Brain pericyte (primary cell): ENCODE data around the gene TAF3.
"Not testable (repeated sequence)": the region's sequence is repeated elsewhere in the genome, so short reads cannot be mapped to it uniquely, and the experiment has no call there.

Experiments
- DNase-seq: peaks from one replicate; pipeline ENCODE4 v3.0.0-alpha.2; 2012; ENCODE audit warnings: low read depth, low spot score

TAF3 gene

DNA sequence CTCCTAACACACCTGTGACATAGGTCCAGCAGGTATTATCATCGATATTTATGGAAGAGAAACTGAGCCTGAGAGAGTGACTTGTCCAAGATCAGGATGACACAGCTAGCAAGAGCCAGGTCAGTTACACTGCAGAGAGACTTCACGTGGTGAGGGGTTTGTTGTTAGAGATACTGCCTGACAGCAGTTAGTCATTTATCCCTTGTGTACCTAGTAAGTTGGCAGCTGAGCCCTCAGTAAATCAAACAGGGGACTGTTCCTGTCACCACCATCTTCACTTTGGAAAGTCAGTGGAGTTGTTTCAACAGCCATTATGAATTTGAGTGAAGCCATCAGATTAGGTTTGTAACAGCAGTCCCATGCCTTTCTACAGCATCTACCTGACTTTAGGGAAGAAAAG, 148.7 kb downstream of the TAF3 start:
- no peak for DNase-seq

DNA sequence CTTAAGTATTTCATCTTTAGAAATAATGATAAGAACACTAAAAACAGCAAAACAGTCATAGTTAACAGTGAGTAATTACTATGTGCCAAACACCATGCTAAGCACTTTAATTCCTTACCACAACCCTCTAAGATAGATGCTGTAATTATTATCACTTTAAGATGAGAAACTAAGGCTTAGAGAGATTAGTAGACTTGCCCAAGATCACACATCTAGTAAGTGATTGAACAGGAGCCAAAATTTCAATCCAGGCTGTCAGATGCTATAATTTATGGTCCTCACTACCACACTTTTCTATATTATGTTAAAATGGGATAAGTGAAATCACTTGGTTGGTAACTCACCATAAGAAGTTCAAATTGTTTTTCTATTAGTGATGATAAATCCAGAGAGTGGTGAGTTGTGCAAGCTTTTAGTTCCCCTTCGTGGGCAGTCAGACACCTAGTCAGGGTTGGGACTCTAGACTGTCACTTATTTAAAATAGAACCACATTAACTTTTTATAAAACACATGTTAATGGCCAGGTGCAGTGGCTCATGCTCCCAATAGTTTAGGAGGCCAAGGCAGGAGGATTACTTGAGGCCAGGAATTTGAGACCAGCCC, 150.3 kb downstream of the TAF3 start:
- no peak for DNase-seq

DNA sequence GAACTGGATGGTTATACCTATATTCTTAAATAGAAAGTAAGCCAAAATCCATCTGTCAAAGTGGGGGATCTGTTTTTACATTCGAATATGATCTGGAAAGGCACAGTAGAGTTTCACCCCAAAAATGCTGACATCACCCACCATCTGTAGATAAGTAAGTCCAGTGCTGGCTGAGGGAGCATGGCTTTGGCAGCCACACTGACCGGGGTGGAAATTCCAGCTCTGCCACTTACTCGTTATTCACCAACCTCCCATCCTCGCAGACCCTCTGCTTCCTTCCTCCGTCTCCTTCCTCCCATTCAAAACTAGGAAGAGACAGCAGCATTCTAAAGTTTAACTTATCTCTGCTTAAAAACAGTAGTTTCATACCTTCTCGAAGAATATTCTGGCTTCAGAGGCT, 151.3 kb downstream of the TAF3 start:
- DNase-seq = no peak

DNA sequence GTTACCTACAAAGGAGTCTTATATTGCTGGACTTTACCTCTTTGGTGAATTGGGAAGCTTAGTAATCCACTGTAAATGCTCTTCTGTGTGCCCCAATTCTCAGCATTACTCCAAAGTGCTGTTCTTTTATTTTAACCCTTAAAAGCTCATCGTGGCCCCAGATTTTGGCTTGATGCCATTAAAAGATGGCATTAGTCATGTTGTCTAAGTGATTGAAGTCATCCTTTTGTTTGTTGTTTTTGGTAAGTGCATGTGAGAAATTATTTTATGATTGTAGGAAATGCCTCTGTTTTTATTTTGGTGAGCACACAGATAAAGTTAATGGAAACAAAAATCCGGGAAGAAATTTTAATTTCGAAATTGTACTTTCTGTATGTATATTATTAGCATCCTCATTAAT, 153.6 kb downstream of the TAF3 start:
- no peak for DNase-seq

DNA sequence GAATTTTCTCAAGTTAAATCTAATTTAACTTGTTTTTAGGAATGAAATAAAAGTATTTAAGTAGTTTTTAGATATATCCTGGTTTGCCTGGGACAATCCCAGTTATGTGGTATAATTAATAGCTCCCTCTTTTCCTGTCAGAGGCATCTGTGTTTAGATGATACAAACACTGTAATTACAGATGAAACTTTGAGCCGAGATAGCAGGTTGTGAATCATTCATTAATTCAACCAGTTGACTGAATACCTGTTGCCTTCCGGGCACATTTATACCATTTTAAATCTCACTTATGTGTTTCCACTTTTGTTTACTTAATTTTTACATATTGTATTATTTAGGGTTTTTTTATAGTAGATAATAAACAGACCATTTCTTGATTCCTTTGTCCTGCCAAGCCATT, 154.1 kb downstream of the TAF3 start:
- DNase-seq = no peak

DNA sequence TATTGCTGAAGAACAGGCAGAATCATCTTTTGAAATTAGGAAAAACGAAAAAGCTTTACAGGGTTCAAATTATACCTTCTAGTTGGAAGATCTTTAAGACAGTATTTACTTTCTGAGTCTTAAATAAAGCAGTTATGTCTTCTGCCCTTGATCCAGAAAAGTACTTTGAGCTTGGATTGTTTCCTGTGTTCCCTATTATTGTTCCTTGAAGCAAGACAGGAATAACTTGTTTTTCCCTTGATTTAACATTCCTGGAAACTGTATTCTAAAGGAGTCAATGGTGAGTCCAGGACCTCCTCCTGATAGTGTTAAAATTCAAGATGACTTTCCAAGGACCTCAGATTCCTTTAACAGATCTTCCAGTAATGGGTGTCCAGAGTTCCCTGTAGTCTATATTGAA, 161.9 kb downstream of the TAF3 start:
- DNase-seq = no peak

DNA sequence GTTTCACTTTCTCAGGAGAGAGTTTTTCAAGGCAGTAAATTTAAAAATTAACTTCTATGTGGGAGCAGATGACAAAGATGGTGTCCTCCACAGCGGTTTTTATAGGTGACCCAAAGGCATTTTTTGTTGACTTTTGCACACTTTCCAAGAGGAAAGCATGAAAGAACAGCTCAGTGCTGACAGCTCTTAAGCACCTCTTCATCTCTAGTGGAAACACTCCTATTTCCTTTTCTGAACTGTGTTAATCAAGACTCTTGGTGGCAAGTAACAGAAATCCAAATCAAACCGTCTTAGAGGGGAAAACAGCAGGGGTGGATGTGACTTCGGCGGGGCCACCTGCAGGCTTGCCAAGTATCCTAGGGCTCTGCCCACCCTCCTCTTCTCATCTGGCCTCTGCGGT, 164.4 kb downstream of the TAF3 start:
- no peak for DNase-seq

DNA sequence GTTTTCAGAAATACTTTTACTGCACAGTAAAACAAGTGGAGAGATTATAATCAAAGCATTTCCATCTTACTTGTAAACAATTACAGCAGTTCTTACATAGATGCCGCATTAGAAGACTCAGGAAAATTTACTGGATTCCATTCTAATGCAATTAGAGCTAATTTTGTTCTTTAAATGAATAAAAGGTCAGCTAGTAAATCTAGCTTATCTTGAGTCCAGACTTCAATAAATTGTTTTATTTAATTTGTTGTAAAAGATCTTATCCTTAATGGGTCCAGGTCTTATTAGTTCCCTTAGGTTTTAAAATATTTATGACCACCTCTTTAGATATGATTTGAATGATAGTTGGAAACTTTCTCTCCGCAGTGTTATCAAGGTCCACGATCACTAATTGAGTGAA, 166.0 kb downstream of the TAF3 start:
- DNase-seq = no peak

DNA sequence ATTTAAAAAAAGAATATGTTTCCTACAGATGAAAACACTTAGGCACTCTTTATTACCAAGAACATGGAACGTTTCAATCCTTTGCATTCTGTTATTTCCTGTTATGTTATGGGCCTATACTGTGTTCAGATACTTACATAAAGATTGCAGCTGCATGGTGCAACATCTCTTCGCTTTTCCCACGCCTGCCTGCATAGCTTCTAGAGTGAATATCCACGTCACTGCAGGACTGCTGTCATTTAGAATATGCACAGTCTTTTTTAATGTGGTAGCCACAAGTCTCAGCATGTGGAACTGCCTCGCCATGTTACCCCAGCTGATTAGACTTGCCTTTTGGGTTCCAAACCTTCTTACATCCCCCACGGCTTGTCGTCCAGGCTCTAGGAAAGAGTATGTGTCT, 166.6 kb downstream of the TAF3 start:
- DNase-seq = no peak

DNA sequence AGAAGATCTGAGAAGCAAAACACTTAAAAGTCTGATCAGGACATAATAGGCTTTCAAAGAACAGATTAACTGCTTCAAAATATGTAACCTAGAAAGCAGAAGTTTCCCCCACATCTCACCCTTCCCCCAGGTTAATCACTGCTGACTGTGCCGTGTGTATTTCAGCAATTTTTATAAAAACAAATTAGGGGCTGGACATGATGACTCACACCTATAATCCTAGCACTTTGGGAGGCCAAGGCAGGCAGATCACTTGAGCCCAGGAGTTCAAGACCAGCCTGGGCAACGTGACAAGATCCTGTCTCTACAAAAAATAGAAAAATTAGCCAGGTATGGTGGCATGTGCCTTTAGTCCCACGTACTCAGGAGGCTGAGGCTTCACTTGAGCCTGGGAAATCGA, 168.5 kb downstream of the TAF3 start:
- no peak for DNase-seq

DNA sequence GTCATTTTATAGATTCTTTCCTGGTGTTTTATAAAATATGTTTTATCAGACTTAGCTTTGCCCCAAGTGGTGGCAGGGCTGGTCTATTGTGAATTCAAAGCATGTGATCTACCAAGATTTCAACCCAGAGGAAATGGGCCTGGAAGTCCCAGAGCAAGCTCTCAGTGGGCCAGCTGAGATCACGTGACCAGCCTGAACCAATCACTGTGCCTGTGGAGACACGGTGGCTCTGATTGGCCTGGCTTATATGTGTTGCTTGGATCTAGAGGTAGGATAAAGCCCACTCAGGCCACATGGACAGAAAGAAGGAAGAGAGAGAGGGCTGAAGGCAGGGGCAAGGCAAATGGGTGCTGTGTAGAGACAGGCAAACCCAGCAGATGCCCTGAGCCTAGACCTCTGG, 170.7 kb downstream of the TAF3 start:
- no peak for DNase-seq

DNA sequence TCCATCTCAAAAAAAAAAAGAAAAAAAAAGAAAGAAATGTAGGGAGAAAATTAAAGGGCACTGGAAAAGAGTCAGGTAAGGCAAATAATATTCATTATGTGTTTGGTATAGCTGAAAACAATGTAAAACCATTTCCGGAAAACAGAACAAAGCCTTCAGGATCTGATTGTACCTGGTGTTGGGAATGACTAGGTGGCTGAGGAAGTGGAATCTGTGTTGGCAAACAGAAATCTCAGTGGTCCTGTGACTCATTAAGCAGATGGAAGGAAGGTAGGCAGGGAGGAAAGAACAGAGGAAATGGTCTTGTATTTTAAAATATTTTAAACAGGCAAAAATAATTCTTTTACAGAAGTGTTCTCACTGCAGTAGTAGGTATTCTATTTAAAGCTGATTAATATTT, 180.5 kb downstream of the TAF3 start:
- DNase-seq = no peak

DNA sequence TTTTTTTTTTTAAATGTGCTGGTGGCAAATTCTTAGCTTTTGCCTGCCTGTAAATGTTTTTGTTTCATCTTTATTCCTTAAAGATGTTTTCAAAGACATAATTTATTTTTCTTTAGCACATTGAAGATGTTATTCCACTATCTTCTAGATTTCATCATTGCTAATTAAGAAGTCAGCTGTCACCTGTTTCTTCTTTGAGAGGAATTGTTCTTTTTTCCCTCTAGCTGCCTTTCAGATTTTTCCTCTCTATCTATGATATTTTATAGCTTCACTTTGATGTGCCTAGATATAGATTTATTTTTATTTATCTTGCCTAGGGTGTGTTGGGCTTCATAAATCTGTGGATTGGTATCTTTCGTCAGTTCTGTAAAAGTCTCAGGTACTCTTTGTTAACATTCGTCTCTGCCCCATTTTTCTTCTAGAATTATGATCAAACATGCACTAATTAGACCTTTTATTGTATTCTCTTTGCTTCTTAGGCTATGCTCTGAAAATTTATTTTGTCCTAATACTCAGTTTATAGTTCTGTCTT, 186.2 kb downstream of the TAF3 start:
- no peak for DNase-seq

DNA sequence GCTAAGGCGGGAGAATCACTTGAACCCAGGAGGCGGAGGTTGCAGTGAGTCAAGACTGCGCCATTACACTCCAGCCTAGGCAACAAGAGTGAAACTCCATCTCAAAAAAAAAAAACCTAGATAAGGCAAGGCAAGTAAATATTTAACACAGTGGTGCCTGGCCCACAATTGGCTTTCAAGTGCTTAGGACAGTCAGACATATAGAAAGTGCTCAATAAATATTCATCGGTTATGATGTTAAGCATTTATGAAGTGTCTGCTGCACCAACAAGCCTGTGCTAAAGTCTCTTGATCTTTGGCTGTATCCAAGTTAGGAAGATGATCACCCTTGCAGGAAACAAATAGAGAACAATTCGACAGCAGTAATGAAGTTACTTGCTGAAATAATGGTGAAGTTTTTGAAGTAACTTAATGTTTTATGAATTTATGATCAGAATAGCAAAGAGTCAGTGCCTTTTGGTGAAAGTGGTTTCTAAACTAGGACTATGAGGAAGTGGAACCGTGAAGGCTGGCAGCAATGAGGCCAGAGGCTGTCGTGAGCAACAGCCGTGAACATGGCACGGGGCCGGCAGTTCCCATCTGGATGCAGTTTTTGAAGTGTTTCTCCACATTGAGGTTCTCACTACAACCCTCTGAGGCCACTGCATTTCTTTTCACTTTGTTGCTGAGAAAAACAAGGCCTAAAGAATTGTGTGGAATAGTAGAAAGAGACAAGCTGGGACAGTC, 188.1 kb downstream of the TAF3 start:
- DNase-seq = no peak

DNA sequence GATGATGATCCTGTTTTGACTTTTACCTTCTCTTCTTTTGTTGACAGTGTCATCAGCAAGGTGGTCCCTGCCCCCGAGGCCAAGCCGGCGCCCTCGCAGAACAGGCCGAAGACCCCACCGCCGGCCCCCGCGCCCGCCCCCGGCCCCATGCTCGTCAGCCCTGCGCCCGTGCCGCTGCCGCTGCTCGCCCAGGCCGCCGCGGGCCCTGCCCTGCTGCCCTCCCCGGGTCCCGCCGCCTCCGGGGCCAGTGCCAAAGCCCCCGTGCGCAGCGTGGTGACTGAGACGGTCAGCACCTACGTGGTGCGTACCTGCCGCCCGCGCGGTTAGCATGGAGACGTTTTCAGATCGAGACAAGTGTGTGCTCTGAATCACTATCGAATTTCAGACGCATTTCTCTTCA, 190.7 kb downstream of the TAF3 start:
- no peak for DNase-seq

DNA sequence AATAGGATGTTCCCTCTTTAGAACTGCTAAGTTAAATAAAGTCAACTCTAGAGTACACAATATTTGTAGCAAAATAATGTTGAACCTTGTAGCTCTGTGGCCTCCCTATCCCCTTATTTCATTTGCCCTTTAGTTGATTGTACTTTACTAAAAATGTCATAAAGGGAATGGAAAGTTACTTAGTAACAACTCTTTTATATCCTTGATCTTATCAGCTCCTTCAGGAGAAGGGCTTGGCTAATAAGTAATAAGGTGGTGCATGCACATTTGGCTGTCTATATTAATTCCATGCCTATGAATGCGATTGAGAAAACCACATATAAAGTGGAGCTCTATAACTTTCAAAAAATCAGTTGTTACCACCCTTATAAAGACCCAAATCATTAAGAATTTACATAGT, 194.7 kb downstream of the TAF3 start:
- no peak for DNase-seq

DNA sequence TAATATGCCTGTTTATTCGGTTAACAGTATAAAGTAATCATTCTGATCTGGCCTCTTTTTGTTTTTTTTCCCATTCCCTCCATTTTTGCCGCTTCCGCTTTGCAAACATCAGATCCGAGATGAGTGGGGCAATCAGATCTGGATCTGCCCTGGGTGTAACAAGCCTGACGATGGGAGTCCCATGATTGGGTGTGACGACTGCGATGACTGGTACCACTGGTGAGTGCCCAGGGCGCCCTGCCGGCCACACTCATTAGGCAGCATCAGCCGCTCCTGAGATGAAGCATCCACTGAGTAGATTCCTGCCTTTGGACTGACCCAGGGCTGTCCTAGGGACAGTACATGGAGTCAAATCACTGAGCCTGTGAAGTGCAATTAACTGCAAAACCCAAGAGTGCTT, 195.3 kb downstream of the TAF3 start:
- no peak for DNase-seq

DNA sequence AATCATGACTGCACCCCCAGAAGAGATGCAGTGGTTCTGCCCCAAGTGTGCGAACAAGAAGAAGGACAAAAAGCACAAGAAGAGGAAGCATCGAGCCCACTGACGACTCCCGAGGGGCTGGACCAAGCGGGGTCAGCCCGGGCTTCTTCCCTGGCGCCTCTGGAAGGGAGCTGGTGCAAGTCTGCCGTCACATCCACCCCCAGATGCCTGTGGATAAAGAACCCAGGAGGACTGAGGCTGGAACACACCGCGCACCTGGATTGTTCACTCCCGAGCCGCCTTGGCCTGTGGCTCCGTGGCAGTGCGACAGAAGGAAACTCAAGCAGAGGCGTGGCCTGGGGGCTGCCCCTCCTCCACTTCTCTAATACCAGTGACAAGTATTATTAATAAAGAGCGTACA, 196.3 kb downstream of the TAF3 start:
- DNase-seq = no peak

DNA sequence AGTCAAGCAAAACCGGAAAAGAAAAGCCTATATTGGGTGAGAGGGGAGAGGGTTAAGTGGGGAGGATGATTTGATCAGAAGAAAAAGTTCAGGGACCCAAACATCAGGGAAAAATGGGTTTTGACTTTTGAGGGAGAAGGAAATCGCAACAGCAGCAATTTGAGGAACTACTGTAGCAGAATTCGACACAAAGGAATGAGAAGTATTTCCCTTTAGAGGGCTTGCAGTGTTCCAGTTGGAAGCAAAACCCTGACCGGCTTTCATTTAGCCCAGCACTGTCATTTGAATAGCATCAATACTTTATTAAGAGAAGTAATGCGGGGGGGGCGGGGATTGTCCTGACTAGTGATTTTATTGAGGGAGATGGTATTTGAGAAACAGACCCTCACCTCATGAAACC, 199.0 kb downstream of the TAF3 start:
- DNase-seq = no peak

DNA sequence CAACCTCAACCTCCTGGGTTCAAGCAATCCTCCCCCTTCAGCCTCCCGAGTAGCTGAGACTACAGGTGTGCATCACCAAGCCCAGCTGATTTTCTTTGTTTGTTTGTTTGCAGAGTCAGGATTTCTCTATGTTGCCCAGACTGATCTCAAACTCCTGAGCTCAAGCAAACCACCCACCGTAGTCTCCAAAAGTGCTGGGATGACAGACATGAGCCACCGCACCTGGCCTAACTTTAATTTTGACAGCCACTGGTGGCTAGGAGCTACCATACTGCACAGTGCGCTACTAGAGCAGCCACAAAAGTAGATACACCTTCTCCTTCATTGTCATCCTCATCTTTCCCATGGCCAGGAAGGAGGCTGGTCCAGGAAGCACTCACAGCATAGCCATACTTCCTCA, 205.0 kb downstream of the TAF3 start:
- no peak for DNase-seq

DNA sequence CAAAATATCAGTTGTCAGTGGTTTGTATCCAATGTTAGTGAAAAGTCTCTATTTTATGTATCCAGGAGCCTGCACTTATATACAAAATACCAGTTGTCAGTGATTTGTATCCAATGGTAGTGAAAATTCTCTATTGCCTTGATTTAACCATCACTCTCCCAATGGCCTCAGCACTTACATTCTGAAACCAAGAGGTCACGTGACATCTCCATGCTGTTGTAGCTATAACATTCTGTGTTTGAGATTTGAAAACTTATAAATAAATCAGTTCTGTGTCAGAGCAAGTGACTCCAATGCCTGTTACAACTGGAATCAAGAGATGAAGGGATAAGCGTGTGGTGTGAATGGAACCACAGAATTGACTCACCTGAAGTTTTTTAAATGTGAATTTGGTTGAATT, 205.5 kb downstream of the TAF3 start:
- DNase-seq = no peak

DNA sequence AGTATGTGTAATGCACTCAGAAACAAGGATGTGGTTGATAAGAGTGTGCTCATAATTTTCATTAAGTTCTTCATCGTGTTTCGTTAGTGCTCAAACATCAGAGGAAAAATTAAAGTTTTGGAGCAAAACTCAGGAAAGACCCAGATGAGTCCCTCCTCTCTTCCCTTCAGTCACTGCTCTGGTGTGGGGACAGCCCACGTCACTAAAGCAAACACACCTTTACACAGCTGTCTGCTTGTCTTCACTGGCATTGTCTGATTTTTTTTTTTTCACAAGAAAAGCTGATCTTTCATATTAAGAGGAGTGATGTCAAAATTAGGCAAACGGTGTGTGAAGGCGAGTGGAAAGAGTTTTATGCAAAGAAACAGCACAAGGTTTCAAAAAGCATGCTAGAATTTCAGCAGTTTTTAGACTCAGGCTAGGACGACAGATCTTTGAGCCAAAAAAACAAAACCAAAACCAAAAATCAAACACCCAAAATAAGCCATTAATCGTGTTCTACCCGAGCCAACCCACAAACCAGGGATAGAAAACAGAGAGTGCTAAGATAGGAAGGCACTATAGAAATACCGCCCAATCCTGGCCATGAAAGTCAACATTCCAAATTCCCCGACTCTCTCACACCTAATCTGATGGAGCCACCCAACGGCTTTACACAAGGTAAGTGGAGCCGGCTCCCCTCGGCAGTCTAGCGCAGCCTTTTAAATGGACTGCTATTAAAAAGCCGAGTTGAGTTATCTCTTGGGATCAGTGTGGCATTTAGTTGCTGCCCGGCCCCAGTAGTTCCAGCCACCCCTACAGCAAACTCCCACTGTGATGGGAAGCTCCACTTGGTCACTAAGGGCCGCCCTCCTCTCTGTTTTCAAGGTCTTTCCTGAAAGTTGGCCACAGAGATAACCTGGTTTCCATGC, 208.3 kb downstream of the TAF3 start:
- no peak for DNase-seq

DNA sequence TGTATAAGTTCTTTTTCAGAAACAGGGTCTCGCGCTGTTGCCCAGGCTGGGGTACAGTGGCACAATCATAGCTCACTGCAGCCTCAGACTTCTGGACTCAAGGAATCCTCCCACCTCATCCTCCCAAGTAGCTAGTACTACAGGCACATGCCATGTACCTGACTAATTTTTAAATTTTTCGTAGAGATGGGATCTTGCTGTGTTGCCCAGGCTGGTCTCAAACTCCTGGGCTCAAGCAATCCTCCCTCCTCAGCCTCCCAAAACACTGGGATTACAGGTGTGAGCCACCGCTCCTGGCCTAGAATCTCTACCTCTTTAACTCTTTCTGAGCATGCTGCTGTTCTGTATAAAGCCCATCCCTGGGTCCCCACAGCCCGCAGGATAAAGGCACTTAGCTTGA, 212.9 kb downstream of the TAF3 start:
- not testable (repeated sequence) for DNase-seq
